HCT116 (cell line): ENCODE measurements around the gene SOX9. TPM values are rescaled to one million over a fixed set of nuclear protein-coding genes. Genes with fewer than 3 reads are reported as not detected.

Source experiments
- ATAC-seq: fragments of 200-7000 bp; cut with Tn5 transposase; 2 replicates; pipeline ENCODE4 v1.9.1; 2020; ENCODE audit warnings: mild to moderate bottlenecking, moderate library complexity
- BruUV-seq: library from RNA; stranded (reverse); fragments of 400-500 nt; replicated peaks from 2 replicates; lab custom pipeline; 2021; lab: Mats Ljungman, UMichigan
- CTCF ChIA-PET: fragments of 300-600 bp; sonication (Branson Sonifier 250); formaldehyde crosslinking; loops from one replicate; lab custom pipeline; 2021; ENCODE audit warnings: antibody characterized with exemption; lab: Charles Lee
- POLR2A ChIA-PET: fragments of 300-600, 350-600 bp; sonication (Branson Sonifier 250); formaldehyde crosslinking; loops from one replicate; lab custom pipeline; 2021; ENCODE audit warnings: antibody characterized with exemption; lab: Charles Lee
- RAD21 ChIA-PET, 2 experiments: fragments of 300-600 bp; sonication (Branson Sonifier 250); formaldehyde crosslinking; loops; one replicate each; lab custom pipeline; 2023; ENCODE audit warnings: low total read pairs in 2 of 2; ENCODE audit not compliant: uncharacterized antibody in 2 of 2, unreplicated experiment in 2 of 2, low non-redundant PET in 1 of 2; lab: Charles Lee
- DNase-seq: peaks from one replicate; pipeline ENCODE4 v3.0.0-alpha.2; 2010; ENCODE audit warnings: low read depth, low spot score
- H2AFZ ChIP-seq: fragments of 200-600 bp; shearing (Covaris generic), sonication (generic); 2 replicates; pipeline ENCODE4 v1.6.1; 2017; ENCODE audit warnings: low read depth, mixed run types, mixed read lengths, antibody characterized with exemption, low read length; ENCODE audit not compliant: poor library complexity, severe bottlenecking
- H3K27ac ChIP-seq: 2 replicates; pipeline ENCODE4 v1.5.1; 2012; ENCODE audit warnings: low read depth, low read length
- H3K27me3 ChIP-seq: fragments of 200-600 bp; sonication (generic); 2 replicates; pipeline ENCODE4 v1.6.1; 2016; ENCODE audit warnings: mixed run types, low read length, mixed read lengths; ENCODE audit not compliant: insufficient read depth
- H3K36me3 ChIP-seq, 2 experiments: fragments of 200-500 bp in 1 of 2; fragments of 200-600 bp in 1 of 2; sonication (Bioruptor generic) in 1 of 2; sonication (generic) in 1 of 2; 2 replicates each; pipeline versions ENCODE4 v1.5.1 to v1.6.1; 2014 to 2016; ENCODE audit warnings: low read length in 2 of 2, inconsistent platforms in 1 of 2, mixed read lengths in 1 of 2, mixed run types in 1 of 2; ENCODE audit not compliant: insufficient read depth in 2 of 2, control insufficient read depth in 1 of 2
- H3K4me1 ChIP-seq, 2 experiments: fragments of 200-600 bp in 1 of 2; sonication (generic) in 1 of 2; 2 replicates each; pipeline versions ENCODE4 v1.5.1 to v1.6.1; 2012 to 2017; ENCODE audit warnings: low read length in 2 of 2, inconsistent platforms in 1 of 2, mild to moderate bottlenecking in 1 of 2, mixed read lengths in 1 of 2, mixed run types in 1 of 2, moderate library complexity in 1 of 2; ENCODE audit not compliant: insufficient read depth in 2 of 2, control insufficient read depth in 1 of 2
- H3K4me2 ChIP-seq: fragments of 200-600 bp; sonication (generic); 2 replicates; pipeline ENCODE4 v1.6.1; 2017; ENCODE audit warnings: mixed run types, low read length, mixed read lengths
- H3K4me3 ChIP-seq, 2 experiments: fragments of 200-600 bp in 1 of 2; sonication (generic) in 1 of 2; replicated peaks in 1 of 2; 2 replicates each; pipeline ENCODE4 v1.5.1; 2011 to 2016; ENCODE audit warnings: low read length in 2 of 2, control low read depth in 1 of 2, low read depth in 1 of 2, mild to moderate bottlenecking in 1 of 2, mixed read lengths in 1 of 2, mixed run types in 1 of 2
- H3K79me2 ChIP-seq: fragments of 200-600 bp; sonication (generic); 2 replicates; pipeline ENCODE4 v1.6.1; 2017; ENCODE audit warnings: mild to moderate bottlenecking, mixed run types, low read length, moderate library complexity, mixed read lengths; ENCODE audit not compliant: insufficient read depth
- H3K9ac ChIP-seq: fragments of 200-600 bp; sonication (generic); 2 replicates; pipeline ENCODE4 v1.6.1; 2016; ENCODE audit warnings: low read length, mixed read lengths
- H3K9me2 ChIP-seq: fragments of 200-600 bp; sonication (generic), shearing (Covaris generic); 2 replicates; pipeline ENCODE4 v1.6.1; 2017; ENCODE audit warnings: mixed run types, mild to moderate bottlenecking, moderate library complexity; ENCODE audit not compliant: insufficient read depth
- H3K9me3 ChIP-seq, 2 experiments: fragments of 200-500 bp in 1 of 2; fragments of 200-600 bp in 1 of 2; sonication (Bioruptor generic) in 1 of 2; sonication (generic) in 1 of 2; 2 replicates each; pipeline ENCODE4 v1.6.1; 2014 to 2017; ENCODE audit warnings: low read length in 2 of 2, mixed read lengths in 2 of 2, inconsistent platforms in 1 of 2, low read depth in 1 of 2, mild to moderate bottlenecking in 1 of 2, mixed run types in 1 of 2, moderate library complexity in 1 of 2; ENCODE audit not compliant: control insufficient read depth in 1 of 2, insufficient read depth in 1 of 2
- H4K20me1 ChIP-seq: fragments of 200-600 bp; sonication (generic), shearing (Covaris generic); 2 replicates; pipeline ENCODE4 v1.6.1; 2017; ENCODE audit warnings: mixed run types, mild to moderate bottlenecking, moderate library complexity; ENCODE audit not compliant: insufficient read depth
- ATF3 ChIP-seq: IDR thresholded peaks from 2 replicates; pipeline ENCODE4 v1.6.1; 2012
- CTCF ChIP-seq, 3 experiments: fragments of 200-600 bp in 1 of 3; sonication (generic) in 1 of 3; IDR thresholded peaks in 2 of 3; conservative IDR thresholded peaks in 1 of 3; 2 replicates each; pipeline ENCODE4 v1.5.1; 2012 to 2017; ENCODE audit warnings: low read depth in 2 of 3, low read length in 2 of 3, antibody characterized with exemption in 1 of 3, borderline replicate concordance in 1 of 3, control low read depth in 1 of 3, mild to moderate bottlenecking in 1 of 3, mixed read lengths in 1 of 3, mixed run types in 1 of 3, moderate library complexity in 1 of 3; ENCODE audit not compliant: insufficient read depth in 1 of 3
- EGR1 ChIP-seq: IDR thresholded peaks from 2 replicates; pipeline ENCODE4 v1.6.1; 2012; ENCODE audit warnings: low read depth
- EZH2phosphoT487 ChIP-seq: fragments of 200-600 bp; IDR thresholded peaks from 2 replicates; pipeline ENCODE4 v1.6.1; 2018; ENCODE audit warnings: antibody characterized with exemption, borderline replicate concordance
- POLR2AphosphoS5 ChIP-seq: IDR thresholded peaks from 2 replicates; pipeline ENCODE4 v1.6.1; 2011; ENCODE audit warnings: mild to moderate bottlenecking, low read depth, low read length, moderate library complexity
- RAD21 ChIP-seq: IDR thresholded peaks from 2 replicates; pipeline ENCODE4 v1.6.1; 2012; ENCODE audit warnings: low read depth, mild to moderate bottlenecking
- REST ChIP-seq: IDR thresholded peaks from 2 replicates; pipeline ENCODE4 v1.6.1; 2012; ENCODE audit warnings: low read depth
- SIN3A ChIP-seq: IDR thresholded peaks from 2 replicates; pipeline ENCODE4 v1.6.1; 2012; ENCODE audit warnings: low read depth
- SP1 ChIP-seq: IDR thresholded peaks from 2 replicates; pipeline ENCODE4 v1.6.1; 2012; ENCODE audit warnings: low read depth
- TCF7L2 ChIP-seq: IDR thresholded peaks from 2 replicates; pipeline ENCODE4 v1.7.0; 2011; ENCODE audit warnings: borderline replicate concordance, inconsistent platforms; ENCODE audit not compliant: insufficient read depth, insufficient read length; ENCODE audit errors: extremely low read depth
- YY1 ChIP-seq: IDR thresholded peaks from 2 replicates; pipeline ENCODE4 v1.6.1; 2011; ENCODE audit warnings: low read length, low read depth, moderate library complexity, mild to moderate bottlenecking; ENCODE audit not compliant: insufficient replicate concordance; ENCODE audit errors: extremely low read depth
- ZBTB33 ChIP-seq: IDR thresholded peaks from 2 replicates; pipeline ENCODE4 v1.6.1; 2011; ENCODE audit warnings: mild to moderate bottlenecking, low read length, moderate library complexity; ENCODE audit not compliant: insufficient replicate concordance; ENCODE audit errors: extremely low read depth
- intact Hi-C: fragments of 100-400 bp; cut with micrococcal nuclease; formaldehyde crosslinking; loops from 2 replicates; pipeline ENCODE4 v1.10.0; 2022
- total RNA-seq: library from RNA; stranded (reverse); gene quantifications from one replicate; pipeline ENCODE4 v1.2.1, GENCODE V29; 2021; ENCODE audit not compliant: unreplicated experiment

SOX9 gene
- total RNA-seq, 1 experiment from 2014 or later: 69.2 TPM

GRCh38 chr17:72116661-72117521, 3.9 kb upstream of the SOX9 start:
- RAD21 ChIA-PET: no interaction called here
- Histone ChIP-seq H3K9ac (no peak overlapping the region), H3K79me2 (peaks cover 11% of the 10 kb centered on the region), H3K36me3 (no peaks in the 10 kb centered on the region)
- intact Hi-C loops: loop anchor here (10.0 kb wide), 1 partner anchor 1032 kb away; no protein-coding TSS in a partner anchor
- POLR2A ChIA-PET: no interaction called here
- no peak for DNase-seq
- TF ChIP-seq POLR2AphosphoS5 (no peak), YY1 (no peak), EZH2phosphoT487 (no peak), RAD21 (no peak), ZBTB33 (no peak), EGR1 (no peak), TCF7L2 (no peak), SP1 (no peak), SIN3A (no peak), CTCF (IDR thresholded peaks at IDR 0.05 in 2 of 3, conservative IDR thresholded peaks at IDR 0.05 in 1 of 3; ENCODE audit: borderline replicate concordance in 1 of 3, insufficient read depth in 1 of 3, low read depth in 2 of 3, low read length in 2 of 3) (no peak), REST (no peak), ATF3 (no peak)
- TF ChIP-seq, all 23 proteins: peak for 0
- no peak for ATAC-seq
- no peaks in the 10 kb centered on the region for H3K27me3 ChIP-seq
- H2AFZ ChIP-seq: no peak overlapping the region
- H3K9me2 ChIP-seq: no peaks in the 10 kb centered on the region
- H3K4me1 ChIP-seq: peaks cover 8 to 17% of the 10 kb centered on the region in 2 experiments; a peak in 3 of 4 replicates
- no peaks in the 10 kb centered on the region for H3K9me3 ChIP-seq
- H3K27ac ChIP-seq: no peak overlapping the region
- no peak overlapping the region for H3K4me2 ChIP-seq
- no peak overlapping the region for H3K4me3 ChIP-seq
- BruUV-seq: no TSS peak
- CTCF ChIA-PET: no interaction called here
- H4K20me1 ChIP-seq: no peaks in the 10 kb centered on the region
